GM23248 (cell line): ENCODE data around the gene SLC4A8.

ENCODE experiments used
- EZH2 ChIP-seq: fragments of 200-600 bp; sonication (generic); IDR thresholded peaks from 2 replicates; pipeline ENCODE4 v1.6.1; 2018; ENCODE audit warnings: antibody characterized with exemption, mild to moderate bottlenecking; ENCODE audit not compliant: insufficient read depth, poor library complexity, severe bottlenecking
- EZH2phosphoT487 ChIP-seq: fragments of 200-600 bp; sonication (generic); IDR thresholded peaks from 2 replicates; pipeline ENCODE4 v1.6.1; 2018; ENCODE audit warnings: antibody characterized with exemption, moderate library complexity, mild to moderate bottlenecking, low read depth; ENCODE audit not compliant: insufficient read depth

DNA sequence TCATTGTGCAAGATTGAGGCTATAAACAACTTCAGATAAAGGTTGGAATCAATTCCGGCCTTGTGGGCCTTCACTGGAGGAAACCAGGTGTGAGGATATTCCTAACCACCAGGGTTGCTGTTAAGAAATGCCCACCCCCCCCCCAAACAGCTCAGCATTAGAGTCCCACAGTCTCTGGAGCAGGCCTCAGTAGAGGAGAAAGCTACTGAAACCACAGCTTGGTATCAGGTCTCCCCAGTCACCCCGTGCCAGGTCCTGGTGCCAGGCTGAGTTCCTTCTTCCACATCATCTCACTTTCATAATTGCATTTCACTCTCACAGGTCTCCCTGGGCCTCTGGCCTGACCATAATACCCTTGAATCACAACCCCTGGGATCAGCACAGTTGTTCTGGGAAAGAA, 45.9 kb upstream of the SLC4A8 start:
- no peak for TF ChIP-seq EZH2
- TF ChIP-seq EZH2phosphoT487: no peak
